Gastrocnemius medialis (tissue), 4 donors: ENCODE data around the gene TAS2R1.

Experiments
- POLR2A ChIP-seq, 2 donors: fragments of 450-650 bp; IDR thresholded peaks; one replicate each; pipeline ENCODE4 v1.6.1; 2017; ENCODE audit warnings: antibody characterized with exemption in 2 of 2, mild to moderate bottlenecking in 2 of 2, moderate library complexity in 2 of 2
- TF ChIP-seq, protein P1 (sequence below), 5 experiments: fragments of 450-650 bp in 3 of 5; fragments of 200-600 bp in 2 of 5; sonication (generic) in 2 of 5; IDR thresholded peaks in 4 of 5; conservative IDR thresholded peaks in 1 of 5; 1 replicate in 4 of 5; 2 replicates in 1 of 5; pipeline ENCODE4 v1.5.1; 2016 to 2019; ENCODE audit warnings: antibody characterized with exemption in 5 of 5, mild to moderate bottlenecking in 3 of 5, moderate library complexity in 3 of 5

DNA sequence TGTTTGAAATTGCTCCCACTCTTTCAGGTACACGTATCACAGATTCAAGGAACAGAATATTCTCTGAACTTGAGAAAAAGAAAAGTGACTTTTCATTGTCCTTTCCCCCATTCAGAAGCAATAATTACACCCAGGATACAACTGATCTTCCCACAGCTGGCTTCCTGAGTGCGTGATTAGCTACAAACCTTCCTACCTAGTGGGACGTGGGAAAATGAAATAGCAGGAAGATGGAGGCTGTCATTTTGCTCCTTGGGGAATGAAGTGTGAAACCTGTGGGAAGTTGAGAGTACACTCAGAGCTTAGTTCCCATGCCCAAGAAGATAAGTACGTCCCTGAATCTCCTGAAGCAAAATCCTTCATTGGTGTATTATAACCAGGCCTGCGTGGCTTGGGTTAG is 2.6 kb downstream of the TAS2R1 start:
- TF ChIP-seq, protein P1, sequence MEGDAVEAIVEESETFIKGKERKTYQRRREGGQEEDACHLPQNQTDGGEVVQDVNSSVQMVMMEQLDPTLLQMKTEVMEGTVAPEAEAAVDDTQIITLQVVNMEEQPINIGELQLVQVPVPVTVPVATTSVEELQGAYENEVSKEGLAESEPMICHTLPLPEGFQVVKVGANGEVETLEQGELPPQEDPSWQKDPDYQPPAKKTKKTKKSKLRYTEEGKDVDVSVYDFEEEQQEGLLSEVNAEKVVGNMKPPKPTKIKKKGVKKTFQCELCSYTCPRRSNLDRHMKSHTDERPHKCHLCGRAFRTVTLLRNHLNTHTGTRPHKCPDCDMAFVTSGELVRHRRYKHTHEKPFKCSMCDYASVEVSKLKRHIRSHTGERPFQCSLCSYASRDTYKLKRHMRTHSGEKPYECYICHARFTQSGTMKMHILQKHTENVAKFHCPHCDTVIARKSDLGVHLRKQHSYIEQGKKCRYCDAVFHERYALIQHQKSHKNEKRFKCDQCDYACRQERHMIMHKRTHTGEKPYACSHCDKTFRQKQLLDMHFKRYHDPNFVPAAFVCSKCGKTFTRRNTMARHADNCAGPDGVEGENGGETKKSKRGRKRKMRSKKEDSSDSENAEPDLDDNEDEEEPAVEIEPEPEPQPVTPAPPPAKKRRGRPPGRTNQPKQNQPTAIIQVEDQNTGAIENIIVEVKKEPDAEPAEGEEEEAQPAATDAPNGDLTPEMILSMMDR (IDR thresholded peaks at IDR 0.05 in 4 of 5, conservative IDR thresholded peaks at IDR 0.05 in 1 of 5), result no peak
- TF ChIP-seq POLR2A (IDR thresholded peaks at IDR 0.05), result no peak
